Anterior cingulate cortex (tissue), 58 donors: ENCODE measurements around the gene UCK1.
A peak's percentile ranks its signal among the peaks of the same experiment; 100 is the strongest.

ENCODE experiments used
- DNase-seq, 58 donors: peaks; one replicate each; lab custom pipeline; 2025; lab: John Stamatoyannopoulos, UW

UCK1 gene

DNA sequence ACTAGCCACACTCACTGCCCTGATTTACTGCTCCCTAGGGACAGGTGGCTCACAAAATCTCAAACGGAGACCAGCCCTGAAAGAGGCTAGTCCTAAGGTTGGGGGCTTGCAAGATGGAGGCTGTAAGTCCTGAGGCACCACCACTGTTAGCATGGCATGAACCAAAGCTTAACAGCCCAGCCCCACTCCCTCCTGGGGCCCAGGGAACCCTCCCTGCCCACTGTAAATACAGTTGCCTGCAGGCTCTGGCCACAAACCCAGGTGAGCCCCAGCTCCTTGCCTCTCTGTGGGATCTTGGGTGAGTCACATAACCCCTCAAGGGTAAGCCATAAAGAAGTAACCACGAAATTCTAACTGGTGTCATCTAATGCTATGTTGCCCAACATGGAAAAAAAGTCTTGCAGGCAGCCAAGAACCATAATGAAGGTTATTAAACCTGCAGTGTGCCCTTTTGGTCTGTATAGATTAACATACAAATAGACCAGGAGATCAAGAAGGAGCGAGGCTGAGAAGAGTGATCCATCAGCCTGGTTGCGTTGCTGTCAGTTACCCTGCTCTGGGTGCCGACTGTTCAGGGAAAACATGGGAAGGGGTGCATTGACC, 30.0 kb downstream of the UCK1 start:
- no peak for DNase-seq

DNA sequence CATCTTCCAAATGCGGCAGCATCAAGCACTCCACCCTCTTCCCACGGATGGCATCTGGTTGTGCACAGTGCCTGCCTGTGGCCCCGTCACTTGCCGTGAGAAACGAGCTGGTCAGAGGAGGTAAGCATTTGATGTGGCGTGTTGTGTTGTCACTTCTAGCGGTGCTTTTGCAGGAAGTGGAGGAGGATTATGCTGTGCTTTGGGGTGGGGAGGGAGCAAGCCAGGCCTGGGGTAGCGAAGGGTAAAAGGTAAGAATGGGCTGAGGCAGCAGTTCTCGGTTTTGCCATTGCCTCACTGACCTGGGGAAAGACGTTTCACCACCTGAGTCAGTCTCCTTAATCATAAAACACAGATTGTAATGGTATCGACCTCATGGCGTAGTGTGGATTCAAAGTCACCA, 30.7 kb downstream of the UCK1 start:
- peak in 20 of 58 donors; percentile 15 to 71 (median 37) for DNase-seq

DNA sequence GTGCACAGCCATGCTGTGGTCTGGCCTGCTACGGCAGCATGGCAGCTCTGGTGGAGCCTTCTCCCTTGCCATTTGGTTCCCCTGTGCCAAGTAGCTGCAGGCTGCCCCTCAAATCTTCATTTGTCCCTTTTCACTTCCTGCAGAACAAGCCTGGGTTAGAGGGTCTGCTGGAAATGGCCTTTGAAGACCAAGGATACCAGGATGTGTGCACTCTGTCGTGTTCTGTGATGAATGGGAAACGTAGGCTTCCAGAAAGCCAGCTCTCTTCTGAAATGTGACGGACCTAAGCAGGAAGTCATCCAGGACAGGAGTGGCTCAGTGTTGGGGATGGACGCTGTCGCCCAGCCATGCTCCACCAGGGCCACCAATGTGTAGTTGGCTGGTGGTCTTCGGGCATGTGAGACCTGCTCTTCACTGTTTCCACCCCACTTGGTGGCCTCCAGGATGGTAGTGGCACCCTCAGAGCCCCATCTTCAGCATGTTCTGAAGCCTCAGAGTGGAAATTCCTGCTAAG, 31.8 kb downstream of the UCK1 start:
- DNase-seq, result no peak

DNA sequence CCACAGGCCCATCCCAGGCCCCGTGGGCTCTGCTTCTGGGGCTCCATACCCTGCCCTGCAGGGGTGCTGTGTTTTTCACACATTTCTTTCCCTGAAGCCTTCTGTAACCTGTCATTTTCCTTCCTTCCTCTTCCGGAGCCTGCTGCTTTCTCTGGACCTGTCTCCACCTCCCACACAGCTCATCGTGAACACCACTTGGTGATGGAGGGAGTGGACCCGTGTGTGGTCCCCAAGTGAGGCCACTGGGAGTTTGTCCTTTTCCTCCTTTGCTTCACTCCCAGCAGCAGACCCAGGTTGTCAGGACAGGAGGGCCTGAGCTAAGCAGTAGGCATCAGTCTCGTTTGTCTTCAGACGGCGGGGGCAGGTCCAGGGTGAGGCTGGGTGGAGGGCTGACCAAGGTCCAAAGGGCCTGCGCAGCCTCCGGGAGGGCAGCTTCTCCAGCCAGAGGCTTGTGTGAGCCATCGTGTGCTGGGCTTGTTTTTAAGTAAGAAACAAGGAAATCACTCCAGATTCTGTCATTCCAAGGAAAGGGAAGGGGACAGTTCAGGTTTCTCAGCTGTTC, 34.1 kb downstream of the UCK1 start:
- DNase-seq, result no peak

DNA sequence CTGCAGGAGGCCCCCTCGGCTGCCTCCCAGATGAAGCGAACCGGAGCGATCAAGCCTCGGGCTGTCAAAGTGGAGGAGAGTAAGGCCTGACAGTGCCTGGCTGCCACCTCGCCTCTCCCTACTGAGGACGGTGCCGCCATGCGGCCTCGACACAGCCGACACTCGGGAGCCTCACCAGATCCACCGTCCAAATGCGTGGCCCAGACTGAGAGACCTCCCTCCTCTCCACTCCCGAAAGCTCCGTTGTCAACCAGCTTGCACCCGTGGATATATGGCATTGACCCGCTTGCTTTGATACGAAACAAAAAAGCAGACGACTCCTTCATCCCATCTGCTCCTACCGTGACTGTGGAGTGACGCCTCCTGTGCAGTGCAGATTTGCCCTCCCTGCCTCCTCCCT, 35.3 kb downstream of the UCK1 start:
- no peak for DNase-seq

DNA sequence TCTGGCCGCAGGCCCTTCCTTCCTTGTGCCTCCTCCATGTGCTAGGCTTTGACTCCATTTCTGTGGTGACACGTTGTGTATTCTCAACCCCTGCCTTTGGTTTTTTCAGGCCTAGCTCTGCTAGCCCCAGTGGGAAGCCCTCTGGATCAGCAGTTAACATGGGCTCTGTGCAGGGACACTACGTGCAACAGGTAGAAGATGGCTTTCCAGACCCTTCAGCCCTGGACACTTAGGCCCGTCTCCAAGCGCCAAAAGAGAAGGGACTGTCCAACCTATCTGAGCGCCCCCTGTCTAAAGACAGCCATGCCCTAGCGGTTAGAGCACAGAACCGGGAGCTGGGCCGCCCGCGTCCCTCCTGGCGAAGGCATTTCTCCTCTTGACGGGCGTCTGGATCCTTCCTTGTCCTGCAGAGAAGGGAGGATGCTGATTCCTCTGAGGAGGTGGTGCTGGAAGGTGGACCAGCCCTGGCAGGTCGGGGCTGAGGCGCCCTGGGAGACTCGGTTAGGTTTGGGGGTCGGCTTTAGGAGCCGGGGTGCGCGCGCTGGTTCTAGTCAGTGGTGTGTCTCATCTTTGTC, 36.7 kb downstream of the UCK1 start:
- DNase-seq, result no peak

DNA sequence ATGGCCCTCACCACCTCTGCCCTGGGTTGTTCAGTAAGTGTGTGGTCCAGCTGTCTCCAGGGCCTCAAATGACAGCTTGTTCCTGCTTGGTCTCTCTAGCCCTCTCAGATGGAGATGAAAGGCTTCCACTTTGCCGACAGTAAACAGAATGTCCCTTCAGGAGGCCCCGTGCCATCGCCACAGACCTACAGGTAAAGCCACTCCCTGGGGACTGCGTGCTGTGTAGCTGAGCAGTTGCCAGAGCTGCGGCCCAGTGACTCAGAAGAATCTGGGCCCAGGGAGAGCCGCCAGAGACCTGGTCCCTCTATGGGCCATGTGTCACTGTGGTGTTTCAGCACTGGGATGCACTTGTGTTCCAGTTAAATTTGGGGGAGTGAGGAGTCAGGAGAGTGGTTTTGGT, 39.0 kb downstream of the UCK1 start:
- no peak for DNase-seq

DNA sequence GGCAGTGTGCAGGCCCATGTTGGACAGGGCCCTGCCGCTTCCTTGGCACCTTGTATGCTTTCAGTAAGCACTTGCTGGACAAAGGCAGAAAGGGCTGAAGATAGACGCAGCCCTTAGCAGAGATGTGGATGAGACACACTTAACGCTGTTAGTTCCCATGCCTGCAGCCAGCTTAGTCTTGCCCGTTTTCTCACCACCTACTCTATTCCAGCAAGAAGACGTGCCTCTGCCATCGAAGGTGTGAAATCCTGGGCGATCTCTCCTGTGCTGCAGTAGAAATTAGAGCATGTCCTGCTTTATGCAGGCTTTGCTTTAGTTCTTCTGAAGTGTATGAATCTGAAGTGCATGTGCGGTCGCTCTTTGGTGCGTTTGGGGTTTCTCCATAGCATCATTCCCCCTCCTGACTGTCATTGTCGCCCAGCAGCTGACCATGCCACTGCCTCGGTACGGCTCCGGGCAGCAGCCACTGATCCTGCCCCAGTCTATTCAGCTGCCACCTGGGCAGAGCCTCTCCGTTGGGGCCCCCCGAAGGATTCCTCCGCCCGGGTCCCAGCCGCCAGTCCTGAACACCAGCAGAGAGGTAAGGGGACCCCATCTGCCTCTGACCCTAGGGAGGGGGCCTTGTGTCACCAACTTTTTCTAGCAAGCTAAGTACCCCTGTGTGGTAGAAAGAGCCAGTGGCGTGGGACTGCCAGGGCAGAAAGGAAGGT, 39.9 kb downstream of the UCK1 start:
- DNase-seq, result peak in 22 of 58 donors; percentile 18 to 79 (median 45)

DNA sequence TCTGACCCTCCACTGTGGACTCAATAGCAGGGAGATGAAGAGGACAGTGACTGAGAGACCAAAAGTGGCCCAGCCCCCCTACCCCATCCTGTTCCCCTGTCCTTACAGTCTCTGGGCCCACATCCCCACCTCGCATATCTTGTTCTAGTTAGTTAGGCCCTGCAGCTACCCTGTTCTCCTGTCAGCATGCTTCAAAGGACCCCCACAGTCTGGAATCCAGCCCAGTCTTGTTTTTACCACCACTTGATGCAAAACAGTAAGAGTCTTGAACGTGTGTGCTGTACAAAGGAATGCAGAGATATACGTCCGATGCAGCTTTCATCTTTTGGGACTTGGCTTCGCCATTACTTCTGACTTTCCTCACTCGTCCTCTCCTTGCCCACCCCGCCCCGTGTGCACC, 40.5 kb downstream of the UCK1 start:
- no peak for DNase-seq

DNA sequence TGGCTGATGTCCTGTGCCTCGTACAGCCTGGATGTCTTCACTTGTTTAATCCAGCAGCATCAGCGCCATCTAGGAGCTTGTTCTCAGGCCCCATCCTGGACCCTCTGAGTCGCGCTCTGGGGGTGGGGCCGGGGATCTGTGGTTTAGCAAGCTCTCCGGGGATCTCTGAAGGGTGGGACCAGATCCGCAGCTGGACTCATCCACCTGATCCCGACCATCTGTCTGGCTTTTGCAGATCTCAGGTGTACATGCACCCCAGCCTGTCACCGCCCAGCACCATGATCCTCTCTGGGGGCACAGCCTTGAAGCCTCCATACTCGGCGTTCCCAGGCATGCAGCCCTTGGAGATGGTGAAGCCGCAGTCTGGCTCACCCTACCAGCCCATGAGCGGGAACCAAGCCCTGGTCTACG, 43.4 kb downstream of the UCK1 start:
- no peak for DNase-seq

DNA sequence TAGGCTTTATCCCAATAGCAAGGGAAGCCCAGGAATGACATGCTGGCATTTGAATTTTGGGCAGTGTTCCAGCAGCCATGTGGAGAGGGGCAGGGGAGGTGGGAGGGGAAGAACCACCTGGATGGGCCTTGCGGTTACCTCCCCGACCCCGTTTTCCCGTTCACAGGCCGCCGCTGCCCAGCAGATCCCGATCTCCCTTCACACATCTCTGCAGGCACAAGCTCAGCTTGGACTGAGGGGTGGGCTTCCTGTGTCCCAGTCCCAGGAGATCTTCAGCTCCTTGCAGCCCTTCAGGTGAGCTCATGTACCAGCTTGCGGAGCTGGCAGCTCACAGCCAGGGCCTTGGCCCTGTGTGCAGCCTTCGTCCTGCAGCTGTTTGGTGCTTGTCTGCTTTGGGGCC, 44.1 kb downstream of the UCK1 start:
- no peak for DNase-seq

DNA sequence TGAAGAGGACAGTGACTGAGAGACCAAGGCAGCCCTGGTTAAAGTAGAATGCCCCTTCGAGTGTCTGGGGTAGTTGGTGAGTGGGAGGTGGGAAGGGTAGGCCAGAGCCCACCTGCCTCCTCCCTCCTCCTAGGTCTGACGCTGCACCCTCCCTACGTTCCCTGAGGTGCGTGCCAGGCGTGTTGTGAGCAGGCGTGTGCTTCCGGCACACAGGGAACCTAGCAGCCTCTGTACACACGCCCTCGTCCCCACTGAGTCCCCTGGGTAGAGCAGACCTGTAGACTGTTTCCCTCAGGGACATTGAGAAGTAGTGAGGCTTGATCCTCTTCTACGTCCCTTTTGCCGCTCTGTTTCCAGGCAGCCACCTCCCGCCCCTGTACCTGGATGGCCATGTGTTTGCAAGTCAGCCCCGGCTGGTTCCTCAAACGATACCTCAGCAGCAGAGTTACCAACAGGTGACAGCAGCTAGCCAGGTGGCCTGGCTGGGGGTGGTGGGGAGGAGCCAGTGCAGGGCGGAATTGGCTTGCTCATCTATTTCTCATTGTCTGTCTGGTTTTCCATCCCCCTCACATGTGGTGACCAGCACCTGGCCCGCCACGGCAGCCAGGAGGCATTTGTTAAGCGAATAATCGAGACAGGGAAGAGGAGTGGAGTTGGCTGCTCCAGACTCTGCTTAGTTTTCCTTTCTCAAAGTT, 45.2 kb downstream of the UCK1 start:
- no peak for DNase-seq

DNA sequence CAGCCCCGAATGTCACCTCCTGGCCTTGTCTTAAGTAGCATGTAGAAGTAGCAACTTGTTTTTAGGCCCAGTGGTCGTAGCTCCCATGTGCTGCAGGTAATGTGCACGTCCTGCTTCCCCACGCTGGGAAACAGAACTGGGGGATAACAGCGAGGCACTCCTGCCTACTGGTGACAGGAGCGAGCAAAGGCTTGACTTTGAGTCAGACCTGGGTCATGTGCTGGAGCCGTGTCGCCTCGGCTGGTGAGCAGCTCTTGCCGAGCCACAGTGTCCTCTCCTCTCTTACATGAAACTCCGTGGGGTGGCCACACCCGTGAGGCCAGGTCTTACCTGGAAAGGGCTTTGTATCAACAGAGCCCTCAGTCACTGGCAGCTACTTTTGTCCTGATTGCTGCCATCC, 45.9 kb downstream of the UCK1 start:
- DNase-seq, result no peak

DNA sequence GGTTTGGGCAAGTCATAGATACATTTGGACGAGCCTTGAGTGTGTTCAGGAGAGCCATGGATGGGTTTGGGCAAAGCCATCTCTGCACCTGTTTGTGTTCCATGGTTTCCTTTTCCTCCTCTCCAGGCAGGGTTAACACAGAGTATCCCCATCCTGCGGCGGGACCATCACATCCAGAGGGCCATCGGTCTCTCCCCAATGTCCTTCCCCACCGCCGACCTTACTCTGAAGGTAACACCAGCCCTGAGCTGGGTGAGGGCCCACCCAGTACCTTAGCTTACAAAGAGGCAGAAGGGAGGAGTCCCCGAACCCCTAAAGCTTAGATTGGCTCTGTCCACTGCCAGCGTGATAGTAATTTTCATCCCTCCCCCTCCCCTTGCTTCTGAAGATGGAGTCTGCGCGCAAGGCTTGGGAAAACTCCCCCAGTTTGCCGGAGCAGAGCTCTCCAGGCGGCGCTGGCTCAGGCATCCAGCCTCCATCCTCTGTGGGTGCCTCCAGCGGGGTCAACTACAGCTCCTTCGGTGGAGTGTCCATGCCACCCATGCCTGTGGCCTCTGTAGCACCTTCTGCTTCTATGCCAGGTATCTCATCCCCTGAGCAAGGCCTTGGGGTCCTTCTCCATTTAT, 46.4 kb downstream of the UCK1 start:
- DNase-seq, result no peak

DNA sequence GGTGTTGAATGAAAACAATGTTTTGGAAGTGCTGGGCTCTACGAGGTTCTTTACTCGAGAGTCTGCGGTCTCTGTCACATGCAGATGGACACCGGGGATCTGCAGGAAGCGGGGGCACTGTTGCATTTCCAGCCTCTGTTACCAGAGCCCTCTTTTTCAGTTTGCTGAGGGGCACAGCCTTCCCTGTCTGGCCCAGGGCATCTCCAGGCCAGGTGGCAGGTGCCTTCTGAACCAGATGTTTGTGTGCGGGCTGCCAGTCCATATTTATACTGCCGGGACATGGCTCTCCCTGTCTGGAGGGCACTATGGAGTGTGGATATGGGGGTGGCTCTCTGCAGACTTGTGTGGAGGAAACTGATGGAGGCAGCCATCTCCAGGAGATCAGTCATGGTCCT, 47.0 kb downstream of the UCK1 start:
- no peak for DNase-seq

DNA sequence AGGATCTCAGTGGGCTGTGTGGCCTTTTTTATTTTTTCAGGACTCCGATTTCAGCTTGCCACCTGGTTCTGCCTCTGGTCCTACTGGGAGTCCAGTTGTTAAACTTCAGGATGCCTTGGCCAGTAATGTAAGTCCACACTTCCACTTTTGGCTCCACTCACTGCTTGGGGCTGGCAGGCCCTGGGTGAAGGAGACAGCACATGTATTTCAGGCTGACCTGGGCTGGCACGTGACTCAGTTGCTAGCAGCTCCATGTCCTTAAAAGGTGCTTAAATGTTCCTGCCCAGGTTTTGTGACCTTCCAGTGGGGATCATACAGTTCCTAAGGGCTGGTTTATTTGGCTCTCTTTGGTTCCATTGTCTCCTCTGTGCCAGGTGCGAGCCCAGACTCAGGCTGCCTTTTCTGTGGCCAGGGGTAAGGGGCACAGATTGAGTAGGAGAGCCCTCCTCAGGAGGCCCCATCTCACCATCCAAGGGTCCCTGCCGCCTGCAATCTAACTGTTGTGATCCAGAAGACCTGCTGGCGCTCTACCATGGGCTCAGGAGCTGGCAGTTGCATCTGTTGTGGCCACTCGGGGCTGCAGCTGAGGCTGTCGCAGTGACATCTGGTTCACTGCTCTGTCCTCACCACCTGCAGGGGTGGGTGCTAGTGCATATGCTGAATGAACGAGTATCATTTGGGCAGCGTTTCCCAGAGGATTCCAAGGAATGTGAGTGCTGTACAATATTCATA, 47.6 kb downstream of the UCK1 start:
- no peak for DNase-seq

DNA sequence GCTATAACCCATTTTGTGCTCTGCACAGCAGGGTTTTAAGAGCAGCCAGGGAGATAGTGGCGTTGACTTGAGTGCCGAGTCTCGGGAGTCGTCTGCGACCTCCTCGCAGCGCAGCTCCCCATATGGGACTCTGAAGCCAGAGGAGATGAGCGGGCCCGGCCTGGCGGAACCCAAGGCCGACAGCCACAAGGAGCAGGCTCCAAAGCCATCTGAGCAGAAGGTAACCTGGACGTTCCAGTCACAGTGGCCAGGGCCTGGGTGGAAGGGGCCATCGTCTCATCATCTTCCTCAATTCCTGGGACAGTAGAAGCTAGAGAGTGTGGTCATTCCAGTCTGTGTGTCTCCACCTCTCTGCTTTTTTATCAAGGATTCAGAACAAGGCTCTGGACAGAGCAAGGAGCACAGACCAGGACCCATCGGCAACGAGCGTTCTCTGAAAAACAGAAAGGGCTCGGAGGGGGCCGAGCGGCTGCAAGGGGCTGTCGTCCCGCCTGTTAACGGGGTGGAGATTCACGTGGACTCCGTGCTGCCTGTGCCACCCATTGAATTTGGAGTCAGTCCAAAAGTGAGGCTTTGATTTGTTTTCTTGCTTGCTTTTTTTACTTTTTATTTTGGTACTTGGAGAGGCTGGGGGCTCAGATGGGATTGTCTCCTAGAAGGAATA, 48.6 kb downstream of the UCK1 start:
- DNase-seq, result no peak

DNA sequence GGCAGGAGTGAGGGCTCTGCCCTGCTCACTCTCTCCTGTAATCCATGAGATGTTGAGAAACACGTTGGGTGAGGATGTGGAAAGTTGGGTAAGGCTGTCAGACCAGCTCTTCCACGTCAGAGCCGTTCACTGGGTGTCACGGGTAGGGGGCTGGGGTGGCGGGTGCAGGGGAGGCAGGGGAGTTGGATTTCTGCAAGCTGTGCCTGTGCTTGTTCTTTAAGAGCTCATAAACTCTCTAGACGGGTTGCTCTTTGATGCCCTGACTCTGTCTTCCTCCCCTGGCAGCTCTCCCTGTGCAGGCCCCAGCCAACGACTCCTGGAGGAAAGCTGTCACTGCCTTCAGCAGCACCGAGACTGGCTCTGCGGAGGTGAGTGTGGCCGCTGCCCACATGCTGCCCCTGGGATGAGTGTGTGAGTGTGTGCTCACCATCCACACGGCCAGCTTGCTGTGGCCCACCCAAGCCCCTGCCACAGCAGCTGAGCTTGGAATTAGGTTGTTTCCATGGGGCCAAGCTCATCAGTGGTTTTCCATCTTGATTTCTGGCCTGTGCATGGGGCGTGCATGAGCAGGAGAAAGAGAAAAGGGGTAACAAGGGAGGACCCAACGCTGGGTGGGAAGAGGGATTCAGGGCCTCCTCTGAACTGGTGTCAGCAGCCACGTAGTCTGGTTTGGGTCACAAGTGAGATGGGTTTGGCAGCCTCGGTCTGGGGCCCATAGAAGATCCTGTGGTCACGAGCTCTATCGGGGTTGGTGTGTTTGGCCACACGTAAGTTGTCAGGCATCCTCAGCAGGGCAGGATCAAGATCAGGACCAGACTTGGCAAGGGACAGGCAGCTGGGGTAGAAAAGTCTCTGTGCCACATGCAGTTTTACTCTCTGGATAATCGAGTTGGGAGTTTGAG, 49.4 kb downstream of the UCK1 start:
- no peak for DNase-seq
